Activated T-cell treated with anti-CD3 and anti-CD28 coated beads for 1 hour (primary cell): ENCODE results near the gene POLR3C.
"Not testable (repeated sequence)": the region's sequence is repeated elsewhere in the genome, so short reads cannot be mapped to it uniquely, and the experiment has no call there.

Source experiments
- DNase-seq: peaks from one replicate; pipeline ENCODE4 v3.0.0-alpha.2; 2020; ENCODE audit warnings: low read depth

POLR3C gene

GRCh38 chr1:145822779-145823331 is 1.1 kb upstream of the POLR3C start:
- not testable (repeated sequence) for DNase-seq

- DNase-seq = no peak
These were observed 471 bp downstream of the POLR3C start for GRCh38 chr1:145824499-145824842.

- no peak for DNase-seq
These were observed 2.0 kb downstream of the POLR3C start for GRCh38 chr1:145826030-145826429.

- DNase-seq = no peak
These were observed 4.0 kb downstream of the POLR3C start for GRCh38 chr1:145827966-145828365.

GRCh38 chr1:145828367-145829026 is 4.5 kb downstream of the POLR3C start:
- no peak for DNase-seq

GRCh38 chr1:145830810-145831209 is 6.8 kb downstream of the POLR3C start:
- DNase-seq = not testable (repeated sequence)

- DNase-seq = no peak
These were observed 13.7 kb downstream of the POLR3C start for GRCh38 chr1:145837656-145838055.

GRCh38 chr1:145843031-145843430 is 19.0 kb downstream of the POLR3C start:
- no peak for DNase-seq

GRCh38 chr1:145845144-145845513 is 21.1 kb downstream of the POLR3C start:
- no peak for DNase-seq

- DNase-seq = peak; percentile 76
These were observed 21.6 kb downstream of the POLR3C start, which contains the start of gene NUDT17 for GRCh38 chr1:145845514-145846161. Gene NUDT17 (plus strand): TSS chr1:145845630. CDS start chr1:145845641, 11 bp downstream.

- no peak for DNase-seq
These were observed 22.2 kb downstream of the POLR3C start for GRCh38 chr1:145846201-145846612.

GRCh38 chr1:145847827-145848226 is 23.8 kb downstream of the POLR3C start:
- DNase-seq = no peak

GRCh38 chr1:145849356-145850160 is 25.6 kb downstream of the POLR3C start:
- DNase-seq = no peak

- no peak for DNase-seq
These were observed 31.5 kb downstream of the POLR3C start for GRCh38 chr1:145855426-145855948.

GRCh38 chr1:145857170-145857569 is 33.2 kb downstream of the POLR3C start:
- DNase-seq = no peak

- peak; percentile 39 for DNase-seq
These were observed 34.4 kb downstream of the POLR3C start for GRCh38 chr1:145858238-145858900.

GRCh38 chr1:145858901-145859490 is 35.0 kb downstream of the POLR3C start, which contains the start of gene PIAS3:
Gene PIAS3 (minus strand): TSS chr1:145859081. CDS start chr1:145858990, 91 bp downstream.
- peak; percentile 70 for DNase-seq

GRCh38 chr1:145859491-145860023 is 35.6 kb downstream of the POLR3C start:
- DNase-seq = peak; percentile 65

GRCh38 chr1:145863282-145864018 is 39.5 kb downstream of the POLR3C start:
- DNase-seq = no peak

- no peak for DNase-seq
These were observed 44.2 kb downstream of the POLR3C start for GRCh38 chr1:145868232-145868631.
